ENCODE results near the gene LUZP1.
A peak's percentile ranks its signal among the peaks of the same experiment; 100 is the strongest.
"Not testable (repeated sequence)": the region's sequence is repeated elsewhere in the genome, so short reads cannot be mapped to it uniquely, and the experiment has no call there.

The LUZP1 gene

DNA sequence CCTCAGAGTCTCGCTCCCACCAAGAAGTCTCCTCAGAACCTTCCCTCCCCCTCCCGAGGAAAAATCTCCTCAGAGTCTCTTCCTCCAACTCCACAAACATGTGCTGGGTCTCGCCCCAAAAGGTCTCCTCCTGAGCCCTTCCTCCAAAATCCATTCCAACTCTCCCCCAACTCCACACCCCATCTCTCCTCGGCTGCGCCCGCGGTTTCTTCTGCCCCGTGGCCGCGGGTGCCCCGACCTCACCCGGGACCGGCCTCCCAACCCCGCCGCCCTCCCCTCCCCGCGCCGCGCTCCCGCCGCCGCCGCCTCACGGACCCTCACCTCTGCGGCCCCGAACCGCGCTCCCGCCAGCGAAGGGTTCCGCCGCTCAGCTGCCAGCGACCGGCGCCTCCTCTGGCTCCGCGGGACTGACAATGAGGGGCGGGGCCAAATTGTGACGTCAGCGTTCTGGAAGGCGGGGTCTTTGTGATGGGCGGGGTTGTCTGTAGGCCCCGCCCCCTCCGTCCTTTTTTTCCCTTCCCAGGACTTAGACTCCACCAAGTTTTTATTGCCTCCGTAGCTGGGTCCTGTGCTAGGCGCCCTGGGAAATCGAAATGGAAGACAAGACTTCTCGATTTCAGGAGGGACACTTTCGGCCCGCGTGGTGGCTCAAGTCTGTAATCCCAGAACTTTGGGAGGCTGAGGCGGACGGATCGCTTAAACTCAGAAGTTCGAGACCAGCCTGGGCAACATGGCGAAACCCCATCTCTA, at the start of gene LUZP1:
TSS of gene LUZP1 (minus strand) at position 412 of the 750 bp plus-strand sequence.
- peak; percentile 90 for DNase-seq (ENCODE audit: low spot score)

GRCh38 chr1:23217421-23218115, 48.9 kb upstream of the LUZP1 start, which contains the start of gene HTR1D:
TSS of gene HTR1D (minus strand) at chr1:23217502. CDS start at chr1:23194219, 23,283 bp downstream.
- DNase-seq (ENCODE audit: low spot score) = no peak

DNA sequence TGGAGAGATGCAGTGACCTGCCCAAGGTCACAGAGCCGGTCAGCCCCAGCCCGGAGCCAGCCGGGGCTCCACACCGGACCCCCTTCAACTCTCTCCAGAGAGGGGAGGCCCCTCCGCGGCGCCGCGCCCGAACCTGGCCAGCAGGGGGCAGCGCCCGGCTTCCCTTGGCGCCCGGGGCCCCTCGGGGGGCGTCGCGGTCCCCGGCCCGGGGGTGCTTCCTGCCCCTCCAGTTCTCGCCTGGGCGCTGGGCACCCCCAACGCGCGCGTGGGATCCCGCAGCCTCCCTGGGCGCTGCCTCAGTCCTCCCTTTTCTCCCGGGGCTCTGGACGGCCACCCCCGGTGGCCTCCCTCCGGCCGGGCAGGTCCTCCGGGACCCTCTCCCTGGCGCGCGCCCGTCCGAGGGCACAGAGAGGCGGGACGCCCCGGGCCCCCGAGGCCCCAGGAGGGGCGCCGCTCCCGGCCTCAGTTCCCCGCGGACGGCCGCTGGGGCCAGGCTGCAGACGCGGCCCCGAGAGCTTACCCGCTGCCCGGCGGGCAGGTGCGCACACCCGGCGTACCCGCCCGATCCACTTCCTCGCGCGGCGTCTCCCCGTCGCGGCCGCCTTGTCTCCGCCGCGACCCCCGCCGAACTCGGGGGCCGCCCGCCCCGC, 48.2 kb upstream of the LUZP1 start:
- DNase-seq (ENCODE audit: low spot score) = peak; percentile 85

DNA sequence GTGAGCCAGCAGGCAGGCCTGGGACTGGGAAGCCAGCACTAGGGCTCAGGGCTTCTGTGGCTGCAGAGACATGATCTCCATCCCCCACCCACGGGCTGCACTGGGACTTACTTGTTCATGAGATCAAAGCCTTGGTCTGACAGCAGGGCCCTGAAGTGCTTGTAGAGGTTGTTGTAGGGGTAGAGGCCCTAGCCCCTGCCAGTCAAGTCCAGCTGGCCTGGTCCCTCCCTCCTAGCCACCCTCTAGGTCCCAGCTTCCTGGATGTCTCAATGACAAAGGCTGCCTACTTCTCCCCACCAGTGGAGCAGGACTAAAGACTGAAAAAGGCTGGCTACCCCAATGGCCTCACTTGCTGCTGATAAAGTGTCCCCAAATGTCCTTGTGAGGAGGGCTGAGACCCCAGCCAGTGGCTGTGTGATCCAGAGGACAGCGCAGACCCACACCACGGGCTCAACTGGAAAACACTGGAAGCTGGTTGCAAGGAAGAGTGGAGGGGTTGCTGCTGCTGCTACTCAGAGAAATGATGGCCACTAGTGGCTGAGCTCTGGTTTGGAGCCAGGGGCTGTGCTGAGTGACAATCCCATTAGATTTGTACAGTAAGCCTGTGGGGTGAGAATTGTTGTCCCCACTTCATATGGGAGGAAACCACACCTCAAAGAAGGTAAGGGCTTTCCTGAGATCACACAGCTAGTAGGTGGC, 47.2 kb upstream of the LUZP1 start:
- DNase-seq (ENCODE audit: low spot score) = no peak

DNA sequence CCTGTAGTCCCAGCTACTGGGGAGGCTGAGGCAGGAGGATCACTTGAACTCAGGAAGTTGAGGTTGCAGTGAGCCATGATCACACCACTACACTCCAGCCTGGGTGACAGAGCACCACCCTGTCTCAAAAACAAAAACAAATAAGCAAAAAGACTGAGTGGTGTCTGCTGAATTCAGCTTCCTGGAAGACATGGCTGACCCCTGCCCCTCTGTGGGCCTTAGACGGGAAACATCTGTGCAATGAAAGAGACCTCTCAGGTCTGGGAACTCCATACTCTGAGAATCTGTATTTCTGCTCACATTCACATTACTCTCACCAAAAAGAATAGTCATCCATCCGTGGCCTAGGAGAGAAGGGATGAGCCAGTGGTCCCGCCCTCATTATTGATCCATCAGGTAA, 46.6 kb upstream of the LUZP1 start:
- DNase-seq (ENCODE audit: low spot score) = no peak

- DNase-seq (ENCODE audit: low spot score) = no peak
These were observed 46.0 kb upstream of the LUZP1 start for GRCh38 chr1:23214640-23215039.

- DNase-seq (ENCODE audit: low spot score) = no peak
These were observed 43.3 kb upstream of the LUZP1 start for GRCh38 chr1:23211955-23212354.

DNA sequence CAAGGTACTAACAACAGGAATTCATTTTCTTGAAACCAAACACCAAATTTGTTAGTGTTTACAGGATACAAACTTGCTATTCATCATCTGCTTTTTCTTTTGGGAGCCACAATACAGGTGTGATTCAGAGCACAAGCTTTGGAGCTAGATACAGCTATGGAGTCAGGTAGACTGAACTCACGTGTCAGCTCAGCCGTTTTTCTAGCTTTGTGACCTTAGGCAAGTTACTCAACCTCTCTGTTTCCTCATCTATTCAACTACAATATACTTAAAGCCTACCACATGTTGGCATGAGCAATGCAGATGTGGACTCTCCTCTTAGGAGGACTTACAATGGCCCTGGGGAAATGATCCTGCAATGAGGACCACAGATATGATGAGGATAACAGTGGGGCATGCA, 42.3 kb upstream of the LUZP1 start:
- no peak for DNase-seq (ENCODE audit: low spot score)

- no peak for DNase-seq (ENCODE audit: low spot score)
These were observed 41.7 kb upstream of the LUZP1 start for GRCh38 chr1:23210351-23210785.

GRCh38 chr1:23209770-23210169, 41.1 kb upstream of the LUZP1 start:
- no peak for DNase-seq (ENCODE audit: low spot score)

DNA sequence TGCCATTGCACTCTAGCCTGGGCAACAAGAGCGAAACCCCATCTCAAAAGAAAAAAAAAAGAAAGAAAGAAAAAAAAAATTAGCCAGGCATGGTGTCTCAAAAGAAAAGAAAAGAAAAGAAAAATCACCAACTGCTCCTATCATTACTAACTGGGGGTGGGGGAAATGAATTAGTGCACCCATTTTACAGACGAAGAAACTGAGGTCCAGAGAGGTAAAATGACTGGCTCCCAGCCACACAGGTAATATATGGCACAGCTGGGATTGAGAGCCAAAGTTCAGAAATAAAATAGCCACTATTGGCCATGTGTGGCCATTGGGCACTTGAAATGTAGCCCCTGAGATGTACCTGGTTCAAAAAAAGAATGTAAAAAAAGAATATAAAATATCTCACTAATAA, 39.9 kb upstream of the LUZP1 start:
- DNase-seq (ENCODE audit: low spot score) = no peak

GRCh38 chr1:23207733-23208132, 39.1 kb upstream of the LUZP1 start:
- DNase-seq (ENCODE audit: low spot score) = not testable (repeated sequence)

DNA sequence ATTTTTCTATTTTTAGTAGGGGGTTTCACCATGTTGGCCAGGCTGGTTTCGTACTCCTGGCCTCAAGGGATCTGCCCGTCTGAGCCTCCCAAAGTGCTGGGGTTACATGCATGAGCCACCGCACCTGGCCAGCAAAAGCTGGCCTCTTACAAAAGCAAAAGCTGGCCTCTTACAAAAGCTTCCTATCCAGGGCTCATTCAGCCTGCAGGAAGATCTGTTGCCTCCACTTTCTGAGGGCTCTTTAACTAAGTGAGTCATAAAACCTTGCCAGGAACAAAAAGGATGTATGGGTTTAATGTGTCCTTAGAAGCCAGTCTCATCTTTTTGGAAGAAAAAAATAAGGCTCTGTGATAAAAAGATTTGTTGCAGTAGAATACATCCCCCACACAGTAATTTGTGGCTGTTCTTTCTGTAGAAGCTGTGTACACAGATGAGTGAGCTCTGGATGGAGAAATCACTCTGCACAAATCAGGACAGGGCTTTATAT, 33.6 kb upstream of the LUZP1 start:
- no peak for DNase-seq (ENCODE audit: low spot score)

DNA sequence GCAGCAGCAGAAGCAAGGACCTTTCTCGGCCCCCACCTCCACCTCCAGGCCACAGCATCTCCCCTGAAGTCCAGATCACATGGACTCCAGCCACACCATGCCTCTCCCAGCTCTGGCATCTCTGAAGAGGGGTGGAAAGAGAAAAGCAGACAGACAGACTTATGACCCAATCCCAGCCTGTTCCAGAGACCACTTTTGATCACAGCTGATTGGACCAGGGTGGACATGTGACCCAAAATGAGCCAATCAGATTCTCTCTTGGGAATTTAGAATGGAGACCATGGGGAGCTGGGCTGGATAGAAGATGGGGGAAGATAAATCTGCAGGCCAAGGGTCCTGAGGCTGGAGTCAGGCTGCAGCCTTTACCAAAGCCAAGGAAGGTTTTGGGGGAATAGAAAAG, 32.2 kb upstream of the LUZP1 start:
- DNase-seq (ENCODE audit: low spot score) = no peak

GRCh38 chr1:23198373-23198772, 29.7 kb upstream of the LUZP1 start:
- DNase-seq (ENCODE audit: low spot score) = no peak

DNA sequence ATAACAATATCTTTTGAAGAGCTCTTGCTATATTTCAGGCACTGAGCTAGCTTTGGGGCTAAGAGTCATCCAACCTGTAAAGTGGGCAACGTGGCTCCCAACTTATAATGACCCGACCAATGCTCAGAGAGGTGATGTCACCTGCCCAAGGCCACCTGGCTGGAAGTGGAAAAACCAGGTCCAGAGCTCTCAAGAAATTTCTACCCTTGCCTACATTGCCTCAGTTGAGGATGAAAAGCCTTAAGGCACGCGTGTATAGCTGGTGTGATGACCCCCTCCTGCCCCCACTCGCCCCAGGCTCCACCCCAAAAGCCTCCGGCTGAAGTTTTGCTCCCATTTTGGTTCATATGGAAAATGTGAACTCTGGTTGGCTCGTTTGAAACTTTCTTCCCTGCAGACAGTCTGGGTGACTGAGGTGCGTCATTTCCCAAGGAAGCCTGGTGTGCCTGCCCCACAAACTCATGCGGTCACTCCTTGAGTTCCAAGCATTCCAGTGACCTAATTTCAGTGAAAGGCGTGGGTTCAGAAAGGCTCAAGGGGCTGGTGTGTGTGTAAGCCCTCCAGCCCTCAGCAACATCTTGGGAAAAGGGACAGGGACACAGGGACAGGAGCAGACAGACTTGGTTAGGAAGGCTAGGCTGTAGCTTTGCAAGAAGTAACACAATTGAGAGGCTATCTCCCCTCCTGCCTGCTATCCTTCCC, 28.1 kb upstream of the LUZP1 start:
- DNase-seq (ENCODE audit: low spot score) = no peak

DNA sequence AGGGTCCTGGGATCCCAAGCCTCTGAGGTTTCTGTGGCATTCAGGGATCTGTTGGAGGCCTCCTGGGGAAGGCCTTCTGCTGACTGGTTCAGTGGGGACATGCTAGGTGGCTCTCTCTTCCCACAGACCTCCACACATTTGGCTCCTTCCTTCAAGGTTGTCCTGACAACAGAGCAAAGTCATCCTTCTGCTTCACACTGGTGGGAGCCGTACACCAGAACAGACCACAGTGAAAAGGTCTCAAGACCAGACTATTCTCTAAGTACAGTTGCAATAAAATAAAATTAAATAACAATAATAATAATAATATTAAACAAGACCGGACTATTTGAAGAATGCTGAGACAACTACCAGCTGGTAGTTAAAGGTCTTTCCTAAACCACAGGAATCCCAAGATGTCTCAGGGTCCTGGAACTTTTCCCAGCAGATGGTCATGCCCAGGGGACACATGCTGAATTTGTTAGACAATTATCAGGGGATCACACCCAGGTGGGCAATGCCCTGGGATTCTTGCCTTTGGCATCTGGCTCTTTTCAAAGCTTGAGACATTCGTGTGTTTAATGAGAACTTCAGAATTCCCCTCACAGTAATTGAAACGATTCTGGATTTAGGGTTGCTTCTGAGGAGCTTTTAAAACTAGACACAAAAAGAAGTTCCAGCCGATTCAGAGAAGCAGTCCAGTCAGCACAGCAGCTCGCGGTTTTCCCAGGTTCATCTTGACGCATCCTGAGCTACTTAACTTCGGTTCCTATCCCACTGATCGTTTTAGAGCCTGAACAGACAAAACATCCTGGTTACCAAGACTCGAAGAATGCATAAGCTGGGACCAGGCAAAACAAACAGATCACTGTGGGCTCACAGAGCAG, 25.7 kb upstream of the LUZP1 start:
- peak; percentile 50 for DNase-seq (ENCODE audit: low spot score)

DNA sequence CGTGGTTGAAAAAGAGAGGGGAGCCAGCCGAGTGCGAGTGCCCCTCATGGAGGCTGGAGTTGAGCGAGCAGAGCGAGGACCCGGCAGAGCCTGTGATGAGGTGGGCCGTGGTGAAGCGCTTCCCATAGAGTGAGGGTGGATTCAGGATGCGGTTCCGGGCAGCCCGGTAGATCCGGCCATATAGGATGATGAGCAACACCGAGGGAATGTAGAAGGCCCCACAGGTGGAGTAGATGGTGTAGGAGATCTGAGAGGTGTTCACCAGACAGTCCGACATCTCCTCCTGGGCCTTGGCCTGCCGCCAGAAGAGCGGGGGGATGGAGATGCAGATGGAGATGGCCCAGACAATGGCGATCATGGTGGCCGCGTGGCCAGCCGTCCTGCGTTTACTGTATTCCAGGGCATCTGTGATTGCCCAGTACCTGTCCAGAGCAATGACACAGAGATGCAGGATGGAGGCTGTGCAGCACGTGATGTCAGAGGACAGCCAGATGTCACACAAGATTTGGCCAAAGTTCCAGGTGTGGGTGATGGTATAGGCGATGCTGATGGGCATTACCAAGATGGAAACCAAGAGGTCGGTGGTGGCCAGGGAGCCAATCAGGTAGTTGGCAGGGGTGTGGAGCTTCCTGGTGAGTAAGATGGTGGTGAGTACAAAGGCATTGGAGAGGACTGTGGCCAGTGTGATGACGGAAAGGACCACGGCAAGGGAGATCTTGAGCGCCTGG, 24.9 kb upstream of the LUZP1 start:
- DNase-seq (ENCODE audit: low spot score) = no peak

GRCh38 chr1:23191199-23191598, 22.5 kb upstream of the LUZP1 start:
- DNase-seq (ENCODE audit: low spot score) = no peak

DNA sequence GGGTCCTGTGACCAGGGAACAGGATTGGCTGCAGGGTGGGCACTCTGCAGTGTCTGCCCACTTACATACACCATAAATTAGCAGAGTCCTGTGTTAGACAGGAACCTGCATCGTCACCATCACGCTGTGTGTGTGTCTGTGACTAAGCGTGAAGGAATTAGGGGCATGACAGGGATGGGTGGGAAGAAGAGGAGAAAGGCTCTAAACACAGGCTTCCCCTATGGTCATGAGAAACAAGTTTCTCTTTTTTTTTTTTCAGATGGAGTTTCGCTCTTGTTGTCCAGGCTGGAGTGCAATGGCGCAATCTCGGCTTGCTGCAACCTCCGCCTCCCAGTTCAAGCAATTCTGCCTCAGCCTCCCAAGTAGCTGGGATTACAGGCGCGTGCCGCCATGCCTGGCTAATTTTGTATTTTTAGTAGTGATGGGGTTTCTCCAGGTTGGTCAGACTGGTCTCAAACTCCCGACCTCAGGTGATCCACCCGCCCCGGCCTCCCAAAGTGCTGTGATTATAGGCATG, 20.3 kb upstream of the LUZP1 start:
- not testable (repeated sequence) for DNase-seq (ENCODE audit: low spot score)

Data from D341Med (cell line).